ENCODE measurements around the gene TBCD.

TBCD gene

DNA sequence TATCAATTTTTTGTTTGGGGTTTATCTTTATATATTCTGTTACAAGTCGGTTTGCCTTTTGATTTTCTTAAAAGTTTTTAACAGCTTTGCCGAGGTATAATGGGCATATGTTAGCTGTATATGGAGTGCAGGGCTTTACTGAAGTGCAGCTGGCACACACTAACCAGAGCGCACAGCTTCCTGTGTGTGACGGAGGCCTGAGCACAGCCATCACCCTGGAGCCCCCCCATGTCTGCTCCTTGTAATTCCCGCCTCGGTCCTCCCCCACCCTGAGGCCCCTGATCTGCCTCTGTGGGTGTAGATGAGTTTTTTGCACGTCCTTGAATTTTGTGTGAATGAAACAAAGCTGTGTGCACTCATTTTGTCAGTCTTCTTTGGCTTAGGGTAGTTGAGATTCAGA lies 148.1 kb downstream of the TBCD start:
- TF ChIP-seq, protein P1, sequence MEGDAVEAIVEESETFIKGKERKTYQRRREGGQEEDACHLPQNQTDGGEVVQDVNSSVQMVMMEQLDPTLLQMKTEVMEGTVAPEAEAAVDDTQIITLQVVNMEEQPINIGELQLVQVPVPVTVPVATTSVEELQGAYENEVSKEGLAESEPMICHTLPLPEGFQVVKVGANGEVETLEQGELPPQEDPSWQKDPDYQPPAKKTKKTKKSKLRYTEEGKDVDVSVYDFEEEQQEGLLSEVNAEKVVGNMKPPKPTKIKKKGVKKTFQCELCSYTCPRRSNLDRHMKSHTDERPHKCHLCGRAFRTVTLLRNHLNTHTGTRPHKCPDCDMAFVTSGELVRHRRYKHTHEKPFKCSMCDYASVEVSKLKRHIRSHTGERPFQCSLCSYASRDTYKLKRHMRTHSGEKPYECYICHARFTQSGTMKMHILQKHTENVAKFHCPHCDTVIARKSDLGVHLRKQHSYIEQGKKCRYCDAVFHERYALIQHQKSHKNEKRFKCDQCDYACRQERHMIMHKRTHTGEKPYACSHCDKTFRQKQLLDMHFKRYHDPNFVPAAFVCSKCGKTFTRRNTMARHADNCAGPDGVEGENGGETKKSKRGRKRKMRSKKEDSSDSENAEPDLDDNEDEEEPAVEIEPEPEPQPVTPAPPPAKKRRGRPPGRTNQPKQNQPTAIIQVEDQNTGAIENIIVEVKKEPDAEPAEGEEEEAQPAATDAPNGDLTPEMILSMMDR (IDR thresholded peaks at IDR 0.05; ENCODE audit: insufficient read depth, missing control alignments) = no peak
- DNase-seq (ENCODE audit: insufficient read length, low spot score) = no peak
- no peak for FAIRE-seq

DNA sequence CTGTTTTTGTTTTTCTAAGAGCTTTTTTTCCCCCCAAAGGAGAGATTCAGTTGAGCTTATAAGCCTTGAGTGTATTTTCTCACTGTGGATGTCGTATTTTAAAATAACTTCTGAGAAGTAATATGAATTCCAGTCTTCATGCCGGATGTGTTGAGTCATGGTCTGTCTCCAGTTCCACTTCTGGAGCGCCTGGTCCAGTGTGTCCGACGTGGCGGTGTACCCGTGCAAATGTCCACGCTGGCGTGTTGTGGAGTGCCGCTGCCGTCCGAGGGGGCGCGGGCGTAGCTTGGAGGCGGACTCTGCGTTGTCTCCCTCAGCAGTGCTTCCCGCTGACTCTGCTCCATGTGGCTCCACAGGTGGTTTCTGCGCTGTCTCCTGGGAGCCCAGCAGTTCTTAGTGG lies 148.9 kb downstream of the TBCD start:
- FAIRE-seq = no peak
- no peak for DNase-seq (ENCODE audit: insufficient read length, low spot score)
- TF ChIP-seq, protein P1 (IDR thresholded peaks at IDR 0.05; ENCODE audit: insufficient read depth, missing control alignments) = no peak

GRCh38 chr17:82901356-82901755 lies 149.5 kb downstream of the TBCD start:
- TF ChIP-seq, protein P1 (IDR thresholded peaks at IDR 0.05; ENCODE audit: insufficient read depth, missing control alignments) = no peak
- FAIRE-seq = no peak
- DNase-seq (ENCODE audit: insufficient read length, low spot score) = no peak

- TF ChIP-seq, protein P1 (IDR thresholded peaks at IDR 0.05; ENCODE audit: insufficient read depth, missing control alignments) = no peak
- FAIRE-seq = no peak
- no peak for DNase-seq (ENCODE audit: insufficient read length, low spot score)
Measured at GRCh38 chr17:82901856-82902255, 150.0 kb downstream of the TBCD start.

GRCh38 chr17:82902972-82903874 lies 151.4 kb downstream of the TBCD start:
- FAIRE-seq (no peak), DNase-seq (ENCODE audit: insufficient read length, low spot score) (no peak)
- TF ChIP-seq, protein P1 (IDR thresholded peaks at IDR 0.05; ENCODE audit: insufficient read depth, missing control alignments) = no peak

GRCh38 chr17:82905130-82905529 lies 153.3 kb downstream of the TBCD start:
- TF ChIP-seq, protein P1 (IDR thresholded peaks at IDR 0.05; ENCODE audit: insufficient read depth, missing control alignments) = no peak
- FAIRE-seq = no peak
- DNase-seq (ENCODE audit: insufficient read length, low spot score) = no peak

Measured in D721Med (cell line).